PC-3 (cell line): ENCODE data around the gene ASCL4. TPM values are rescaled to one million over a fixed set of nuclear protein-coding genes. Genes with fewer than 3 reads are reported as not detected.

Experiments used
- ATAC-seq: fragments of 200-7000 bp; cut with Tn5 transposase; 2 replicates; pipeline ENCODE4 v1.9.1; 2020; ENCODE audit warnings: mild to moderate bottlenecking, moderate library complexity
- BruUV-seq: library from RNA; stranded (reverse); fragments of 400-500 nt; replicated peaks from 2 replicates; lab custom pipeline; 2021; lab: Mats Ljungman, UMichigan
- CTCF ChIA-PET: fragments of 300-600 bp; sonication (Branson Sonifier 250); formaldehyde crosslinking; loops from one replicate; lab custom pipeline; 2022; ENCODE audit warnings: antibody characterized with exemption; lab: Charles Lee
- POLR2A ChIA-PET: fragments of 300-600 bp; sonication (Branson Sonifier 250); formaldehyde crosslinking; loops from one replicate; lab custom pipeline; 2022; ENCODE audit warnings: antibody characterized with exemption; ENCODE audit not compliant: unreplicated experiment; lab: Charles Lee
- DNase-seq: peaks from one replicate; pipeline ENCODE4 v3.0.0-alpha.2; 2015
- H2AFZ ChIP-seq: fragments of 300-600 bp; sonication (generic); 2 replicates; pipeline ENCODE4 v1.6.0; 2016; ENCODE audit warnings: antibody characterized with exemption, low read length
- H3F3A ChIP-seq: fragments of 300-600 bp; sonication (generic); one replicate; pipeline ENCODE4 v1.6.0; 2017; ENCODE audit warnings: antibody characterized with exemption, low read length, control low read depth, mild to moderate bottlenecking; ENCODE audit not compliant: unreplicated experiment
- H3K27ac ChIP-seq: fragments of 300-600 bp; sonication (generic); 2 replicates; pipeline ENCODE4 v1.5.1; 2016; ENCODE audit warnings: mild to moderate bottlenecking, low read length
- H3K27me3 ChIP-seq: fragments of 300-600 bp; sonication (generic); 2 replicates; pipeline ENCODE4 v1.6.1; 2016; ENCODE audit warnings: low read length, mixed read lengths
- H3K36me3 ChIP-seq: fragments of 300-600 bp; sonication (generic); 2 replicates; pipeline ENCODE4 v1.6.1; 2016; ENCODE audit warnings: low read depth, mixed run types, low read length, mixed read lengths
- H3K4me1 ChIP-seq: fragments of 300-600 bp; sonication (generic); 2 replicates; pipeline ENCODE4 v1.5.1; 2016; ENCODE audit warnings: low read length; ENCODE audit not compliant: insufficient read depth
- H3K4me2 ChIP-seq: fragments of 300-600 bp; sonication (generic); 2 replicates; pipeline ENCODE4 v1.6.0; 2016; ENCODE audit warnings: low read length
- H3K4me3 ChIP-seq: fragments of 300-600 bp; sonication (generic); 2 replicates; pipeline ENCODE4 v1.5.1; 2016; ENCODE audit warnings: mild to moderate bottlenecking, low read length, mixed read lengths
- H3K79me2 ChIP-seq: fragments of 300-600 bp; sonication (generic); 2 replicates; pipeline ENCODE4 v1.6.1; 2017; ENCODE audit warnings: low read length, mixed read lengths
- H3K9ac ChIP-seq: fragments of 300-600 bp; sonication (generic); 2 replicates; pipeline ENCODE4 v1.6.0; 2016; ENCODE audit warnings: mild to moderate bottlenecking, low read length
- H3K9me2 ChIP-seq: fragments of 300-600 bp; sonication (generic); replicated peaks from 2 replicates; pipeline ENCODE4 v1.6.1; 2016; ENCODE audit warnings: mixed run types, low read length, mixed read lengths
- H3K9me3 ChIP-seq: fragments of 300-600 bp; sonication (generic); 2 replicates; pipeline ENCODE4 v1.6.1; 2016; ENCODE audit warnings: low read length, mixed read lengths
- H4K20me1 ChIP-seq: fragments of 300-600 bp; sonication (generic); 2 replicates; pipeline ENCODE4 v1.6.1; 2016; ENCODE audit warnings: low read length, mixed read lengths
- EZH2 ChIP-seq: fragments of 300-600 bp; sonication (generic); IDR thresholded peaks from one replicate; pipeline ENCODE4 v1.6.1; 2017; ENCODE audit warnings: antibody characterized with exemption, mild to moderate bottlenecking, low read length; ENCODE audit not compliant: unreplicated experiment
- EZH2phosphoT487 ChIP-seq: fragments of 300-600 bp; sonication (generic); IDR thresholded peaks from 2 replicates; pipeline ENCODE4 v1.6.1; 2018; ENCODE audit warnings: mild to moderate bottlenecking, antibody characterized with exemption, low read length, borderline replicate concordance
- intact Hi-C: fragments of 100-400 bp; cut with micrococcal nuclease; formaldehyde crosslinking; loops from 2 replicates; pipeline ENCODE4 v1.9.0; 2023
- total RNA-seq: library from RNA; depleted of rRNA; stranded (reverse); fragments of >200 nt; gene quantifications from 2 replicates; pipeline ENCODE4 v1.2.3, GENCODE V29; 2014
- TF ChIP-seq, protein P1 (sequence below): fragments of 300-600 bp; sonication (generic); conservative IDR thresholded peaks from 2 replicates; pipeline ENCODE4 v1.5.1; 2017; ENCODE audit warnings: antibody characterized with exemption, low read depth, mild to moderate bottlenecking, low read length

The ASCL4 gene
- total RNA-seq, 1 experiment from 2014 or later: not detected

GRCh38 chr12:107734139-107734538 is 40.4 kb upstream of the ASCL4 start:
- Histone ChIP-seq H4K20me1 (no peaks in the 10 kb centered on the region), H3F3A (no peaks in the 10 kb centered on the region), H3K36me3 (peaks cover 62% of the 10 kb centered on the region), H3K27ac (no peak overlapping the region), H2AFZ (no peak overlapping the region), H3K4me2 (no peak overlapping the region), H3K4me1 (no peaks in the 10 kb centered on the region), H3K9me2 (no peaks in the 10 kb centered on the region), H3K4me3 (no peak overlapping the region), H3K27me3 (no peaks in the 10 kb centered on the region), H3K9ac (no peak overlapping the region), H3K79me2 (no peaks in the 10 kb centered on the region), H3K9me3 (no peaks in the 10 kb centered on the region)
- intact Hi-C loops: no loop called here
- POLR2A ChIA-PET: no interaction called here
- CTCF ChIA-PET: no interaction called here
- DNase-seq: no peak
- TF ChIP-seq, protein P1, sequence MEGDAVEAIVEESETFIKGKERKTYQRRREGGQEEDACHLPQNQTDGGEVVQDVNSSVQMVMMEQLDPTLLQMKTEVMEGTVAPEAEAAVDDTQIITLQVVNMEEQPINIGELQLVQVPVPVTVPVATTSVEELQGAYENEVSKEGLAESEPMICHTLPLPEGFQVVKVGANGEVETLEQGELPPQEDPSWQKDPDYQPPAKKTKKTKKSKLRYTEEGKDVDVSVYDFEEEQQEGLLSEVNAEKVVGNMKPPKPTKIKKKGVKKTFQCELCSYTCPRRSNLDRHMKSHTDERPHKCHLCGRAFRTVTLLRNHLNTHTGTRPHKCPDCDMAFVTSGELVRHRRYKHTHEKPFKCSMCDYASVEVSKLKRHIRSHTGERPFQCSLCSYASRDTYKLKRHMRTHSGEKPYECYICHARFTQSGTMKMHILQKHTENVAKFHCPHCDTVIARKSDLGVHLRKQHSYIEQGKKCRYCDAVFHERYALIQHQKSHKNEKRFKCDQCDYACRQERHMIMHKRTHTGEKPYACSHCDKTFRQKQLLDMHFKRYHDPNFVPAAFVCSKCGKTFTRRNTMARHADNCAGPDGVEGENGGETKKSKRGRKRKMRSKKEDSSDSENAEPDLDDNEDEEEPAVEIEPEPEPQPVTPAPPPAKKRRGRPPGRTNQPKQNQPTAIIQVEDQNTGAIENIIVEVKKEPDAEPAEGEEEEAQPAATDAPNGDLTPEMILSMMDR: no peak
- no peak for TF ChIP-seq EZH2phosphoT487
- TF ChIP-seq EZH2: no peak
- BruUV-seq: no TSS peak
- ATAC-seq: no peak

- Histone ChIP-seq H2AFZ (no peak overlapping the region), H3K79me2 (no peaks in the 10 kb centered on the region), H3K9me3 (no peaks in the 10 kb centered on the region), H3K27me3 (no peaks in the 10 kb centered on the region), H3K4me2 (no peak overlapping the region), H3F3A (no peaks in the 10 kb centered on the region), H3K9me2 (no peaks in the 10 kb centered on the region), H3K9ac (no peak overlapping the region), H3K27ac (no peak overlapping the region), H3K4me1 (no peaks in the 10 kb centered on the region), H4K20me1 (no peaks in the 10 kb centered on the region), H3K36me3 (peaks cover 77% of the 10 kb centered on the region), H3K4me3 (no peak overlapping the region)
- DNase-seq: no peak
- no TSS peak for BruUV-seq
- no peak for ATAC-seq
- intact Hi-C loops: no loop called here
- no peak for TF ChIP-seq EZH2
- TF ChIP-seq, protein P1: no peak
- no peak for TF ChIP-seq EZH2phosphoT487
- CTCF ChIA-PET: no interaction called here
- POLR2A ChIA-PET: no interaction called here
These were observed 38.7 kb upstream of the ASCL4 start for GRCh38 chr12:107735763-107736162.

- H3K4me3 ChIP-seq: no peak overlapping the region
- H3K9me3 ChIP-seq: no peaks in the 10 kb centered on the region
- CTCF ChIA-PET: no interaction called here
- H3K27me3 ChIP-seq: no peaks in the 10 kb centered on the region
- H3K36me3 ChIP-seq: peaks cover 89% of the 10 kb centered on the region
- TF ChIP-seq, protein P1: no peak
- no peak for TF ChIP-seq EZH2phosphoT487
- TF ChIP-seq EZH2: no peak
- H3F3A ChIP-seq: no peaks in the 10 kb centered on the region
- intact Hi-C loops: no loop called here
- no peak overlapping the region for H2AFZ ChIP-seq
- no peaks in the 10 kb centered on the region for H4K20me1 ChIP-seq
- H3K4me1 ChIP-seq: no peaks in the 10 kb centered on the region
- no peaks in the 10 kb centered on the region for H3K79me2 ChIP-seq
- no peaks in the 10 kb centered on the region for H3K9me2 ChIP-seq
- H3K27ac ChIP-seq: no peak overlapping the region
- POLR2A ChIA-PET: no interaction called here
- no peak overlapping the region for H3K9ac ChIP-seq
- no TSS peak for BruUV-seq
- no peak for DNase-seq
- no peak overlapping the region for H3K4me2 ChIP-seq
- no peak for ATAC-seq
These were observed 37.6 kb upstream of the ASCL4 start for GRCh38 chr12:107736914-107737313.
